ENCODE measurements around the gene NDUFV2.

- TF ChIP-seq, protein P1, sequence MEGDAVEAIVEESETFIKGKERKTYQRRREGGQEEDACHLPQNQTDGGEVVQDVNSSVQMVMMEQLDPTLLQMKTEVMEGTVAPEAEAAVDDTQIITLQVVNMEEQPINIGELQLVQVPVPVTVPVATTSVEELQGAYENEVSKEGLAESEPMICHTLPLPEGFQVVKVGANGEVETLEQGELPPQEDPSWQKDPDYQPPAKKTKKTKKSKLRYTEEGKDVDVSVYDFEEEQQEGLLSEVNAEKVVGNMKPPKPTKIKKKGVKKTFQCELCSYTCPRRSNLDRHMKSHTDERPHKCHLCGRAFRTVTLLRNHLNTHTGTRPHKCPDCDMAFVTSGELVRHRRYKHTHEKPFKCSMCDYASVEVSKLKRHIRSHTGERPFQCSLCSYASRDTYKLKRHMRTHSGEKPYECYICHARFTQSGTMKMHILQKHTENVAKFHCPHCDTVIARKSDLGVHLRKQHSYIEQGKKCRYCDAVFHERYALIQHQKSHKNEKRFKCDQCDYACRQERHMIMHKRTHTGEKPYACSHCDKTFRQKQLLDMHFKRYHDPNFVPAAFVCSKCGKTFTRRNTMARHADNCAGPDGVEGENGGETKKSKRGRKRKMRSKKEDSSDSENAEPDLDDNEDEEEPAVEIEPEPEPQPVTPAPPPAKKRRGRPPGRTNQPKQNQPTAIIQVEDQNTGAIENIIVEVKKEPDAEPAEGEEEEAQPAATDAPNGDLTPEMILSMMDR (optimal IDR thresholded peaks at IDR 0.05 in 1 of 3, IDR thresholded peaks at IDR 0.05 in 1 of 3, conservative IDR thresholded peaks at IDR 0.05 in 1 of 3; ENCODE audit: extremely low read depth in 1 of 3, insufficient read depth in 2 of 3, low read length in 3 of 3) = no peak
- TF ChIP-seq EZH2 (IDR thresholded peaks at IDR 0.05; ENCODE audit: low read length) = no peak
These were observed 7.9 kb upstream of the NDUFV2 start for GRCh38 chr18:9094307-9095226.

Measured in keratinocyte (primary cell).